ENCODE data around the gene SIK3.

DNA sequence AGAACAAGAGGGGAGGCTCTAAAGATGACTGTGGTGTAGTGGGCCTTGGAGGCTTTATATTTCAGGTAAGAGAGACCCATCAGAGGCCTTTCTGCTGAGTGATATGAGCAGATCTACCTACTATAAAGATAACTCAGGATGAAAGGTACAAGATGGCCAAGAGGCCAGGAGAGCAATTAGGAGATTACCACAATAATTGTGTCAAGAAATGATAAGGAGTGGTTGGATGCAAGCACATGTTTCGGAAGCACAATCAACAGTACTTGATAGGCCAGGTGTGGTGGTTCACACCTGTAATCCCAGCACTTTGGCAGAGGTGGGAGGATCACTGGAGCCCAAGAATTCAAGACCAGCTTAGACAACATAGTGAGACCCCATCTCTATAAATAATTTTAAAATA lies 43.8 kb downstream of the SIK3 start:
- TF ChIP-seq, protein P1, sequence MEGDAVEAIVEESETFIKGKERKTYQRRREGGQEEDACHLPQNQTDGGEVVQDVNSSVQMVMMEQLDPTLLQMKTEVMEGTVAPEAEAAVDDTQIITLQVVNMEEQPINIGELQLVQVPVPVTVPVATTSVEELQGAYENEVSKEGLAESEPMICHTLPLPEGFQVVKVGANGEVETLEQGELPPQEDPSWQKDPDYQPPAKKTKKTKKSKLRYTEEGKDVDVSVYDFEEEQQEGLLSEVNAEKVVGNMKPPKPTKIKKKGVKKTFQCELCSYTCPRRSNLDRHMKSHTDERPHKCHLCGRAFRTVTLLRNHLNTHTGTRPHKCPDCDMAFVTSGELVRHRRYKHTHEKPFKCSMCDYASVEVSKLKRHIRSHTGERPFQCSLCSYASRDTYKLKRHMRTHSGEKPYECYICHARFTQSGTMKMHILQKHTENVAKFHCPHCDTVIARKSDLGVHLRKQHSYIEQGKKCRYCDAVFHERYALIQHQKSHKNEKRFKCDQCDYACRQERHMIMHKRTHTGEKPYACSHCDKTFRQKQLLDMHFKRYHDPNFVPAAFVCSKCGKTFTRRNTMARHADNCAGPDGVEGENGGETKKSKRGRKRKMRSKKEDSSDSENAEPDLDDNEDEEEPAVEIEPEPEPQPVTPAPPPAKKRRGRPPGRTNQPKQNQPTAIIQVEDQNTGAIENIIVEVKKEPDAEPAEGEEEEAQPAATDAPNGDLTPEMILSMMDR (IDR thresholded peaks at IDR 0.05; ENCODE audit: low read length): no peak
- TF ChIP-seq EZH2 (optimal IDR thresholded peaks at IDR 0.05; ENCODE audit: low read depth, low read length): no peak
- TF ChIP-seq EZH2phosphoT487 (IDR thresholded peaks at IDR 0.05; ENCODE audit: low read length): no peak

Data from MM.1S (cell line).